GM10847 (cell line): ENCODE measurements around the gene NOD2.
A peak's percentile ranks its signal among the peaks of the same experiment; 100 is the strongest.

Experiments
- POLR2A ChIP-seq: IDR thresholded peaks from 2 replicates; pipeline ENCODE4 v1.6.1; 2011; ENCODE audit not compliant: insufficient read length; ENCODE audit errors: extremely low read depth

The NOD2 gene

GRCh38 chr16:50731989-50732832, 38.8 kb downstream of the NOD2 start:
- TF ChIP-seq POLR2A = no peak

- no peak for TF ChIP-seq POLR2A
These were observed 40.1 kb downstream of the NOD2 start for GRCh38 chr16:50733468-50733867.

GRCh38 chr16:50735629-50736122, 42.3 kb downstream of the NOD2 start:
- TF ChIP-seq POLR2A = no peak

GRCh38 chr16:50736448-50736847, 43.0 kb downstream of the NOD2 start:
- TF ChIP-seq POLR2A = no peak

DNA sequence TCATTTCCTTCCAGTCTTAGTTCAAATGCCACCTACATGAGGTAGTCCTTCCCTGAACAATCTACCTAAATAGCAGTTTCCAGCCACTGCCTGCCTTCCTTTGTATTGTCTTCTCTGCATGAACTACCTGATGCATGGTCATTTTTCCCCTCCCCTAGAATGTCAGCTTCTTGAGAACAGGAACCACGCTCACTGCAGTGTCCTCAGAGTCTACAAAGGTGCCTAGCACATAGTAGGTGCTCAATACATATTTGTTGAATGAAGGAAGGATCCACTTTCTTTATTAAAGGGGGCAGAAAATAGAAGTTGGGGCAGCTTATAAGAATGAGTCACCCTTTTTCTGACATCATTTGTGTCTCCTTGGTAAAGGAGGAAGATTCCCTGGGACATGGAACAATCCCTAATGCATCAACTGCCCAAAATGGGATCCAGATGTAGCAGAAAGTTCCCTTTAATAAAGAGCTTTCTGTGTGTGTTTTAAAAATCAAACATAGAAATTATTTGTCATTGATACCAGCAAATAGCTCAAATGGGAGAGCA, 44.1 kb downstream of the NOD2 start:
- TF ChIP-seq POLR2A = no peak

GRCh38 chr16:50739031-50739430, 45.6 kb downstream of the NOD2 start:
- TF ChIP-seq POLR2A = no peak

DNA sequence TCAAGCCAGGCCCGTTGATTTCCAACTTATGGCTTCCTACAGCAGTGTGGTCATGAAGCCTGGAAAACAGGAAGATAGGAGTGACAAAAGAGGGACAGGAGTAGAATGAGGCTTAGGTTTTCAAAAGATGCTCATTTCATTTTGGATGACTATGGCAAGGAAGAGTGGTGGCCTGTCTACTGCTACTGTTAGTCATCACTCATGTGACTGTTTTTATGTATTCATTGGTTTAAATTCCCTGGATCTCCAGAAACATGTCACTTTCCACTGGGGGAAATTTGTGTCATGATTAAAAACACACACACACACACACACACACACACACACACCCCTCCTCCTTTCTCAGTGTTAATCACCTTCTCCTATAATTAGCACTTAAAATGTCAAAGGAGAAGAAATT, 47.3 kb downstream of the NOD2 start:
- TF ChIP-seq POLR2A = no peak

- TF ChIP-seq POLR2A = no peak
These were observed 47.9 kb downstream of the NOD2 start for GRCh38 chr16:50741225-50741780.

GRCh38 chr16:50741781-50742575, 48.6 kb downstream of the NOD2 start, which contains the start of gene CYLD:
Gene CYLD (plus strand): TSS chr16:50742086. CDS start chr16:50749699, 7,613 bp downstream.
- peak; percentile 25 for TF ChIP-seq POLR2A

DNA sequence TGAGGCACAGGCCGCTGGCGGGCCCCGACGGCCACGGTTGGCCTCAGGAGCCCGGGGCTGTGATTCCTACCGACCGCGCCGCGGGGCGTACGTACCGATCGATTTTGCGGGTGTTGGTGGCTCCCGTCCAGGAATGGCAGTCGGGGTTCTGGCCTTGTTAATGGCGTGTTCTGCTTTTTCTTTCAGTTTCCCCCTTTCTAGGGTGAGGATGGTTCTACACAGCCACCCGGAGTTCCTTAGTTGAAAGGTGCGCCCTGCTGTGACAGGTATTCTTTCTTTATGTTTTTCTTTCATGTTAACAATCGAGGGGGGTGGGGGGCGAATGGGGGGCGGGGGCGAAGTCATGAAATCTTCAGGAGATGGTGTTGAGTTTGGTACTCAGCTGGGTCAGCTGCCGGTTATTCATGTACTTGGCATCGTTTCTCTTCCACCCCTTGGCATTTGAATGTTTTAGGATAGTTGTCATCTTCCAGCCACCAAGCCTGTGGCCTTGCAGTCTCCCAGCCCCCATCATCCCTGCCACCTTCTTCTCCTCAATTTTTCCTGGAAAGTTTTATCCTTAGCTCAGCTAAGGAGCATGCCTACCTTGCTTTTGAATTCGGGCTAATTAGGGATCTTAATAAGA, 49.3 kb downstream of the NOD2 start:
- no peak for TF ChIP-seq POLR2A

DNA sequence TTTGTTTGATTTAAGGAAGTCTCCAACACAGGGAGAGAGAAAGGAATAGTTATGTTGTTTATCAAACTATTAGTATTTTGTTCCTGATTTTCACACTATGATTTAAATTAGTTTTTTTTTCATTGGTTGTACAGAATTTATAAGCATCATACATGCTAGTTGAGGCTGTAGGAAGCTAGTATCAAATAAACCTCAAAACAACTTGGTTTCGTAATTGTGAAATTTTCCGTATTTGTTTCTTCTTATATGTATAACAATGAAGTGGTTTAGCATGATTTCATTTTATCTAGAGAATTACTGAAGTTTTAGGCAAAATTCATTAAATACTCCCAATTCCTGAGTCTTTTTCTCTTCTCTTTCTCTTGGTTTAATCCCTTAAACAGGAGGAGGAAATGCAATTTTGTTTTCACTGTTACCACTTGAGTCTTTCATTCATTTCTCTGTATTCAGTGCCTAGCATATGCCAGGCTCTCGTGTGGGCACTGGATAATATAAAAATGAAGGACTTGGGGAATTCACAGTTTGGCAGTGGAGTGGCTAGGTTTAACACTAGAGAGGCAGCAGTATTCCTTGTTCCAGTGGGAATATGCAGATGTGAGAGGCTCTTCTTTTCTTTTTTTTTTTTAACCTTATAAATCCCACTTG, 50.3 kb downstream of the NOD2 start:
- TF ChIP-seq POLR2A = no peak

DNA sequence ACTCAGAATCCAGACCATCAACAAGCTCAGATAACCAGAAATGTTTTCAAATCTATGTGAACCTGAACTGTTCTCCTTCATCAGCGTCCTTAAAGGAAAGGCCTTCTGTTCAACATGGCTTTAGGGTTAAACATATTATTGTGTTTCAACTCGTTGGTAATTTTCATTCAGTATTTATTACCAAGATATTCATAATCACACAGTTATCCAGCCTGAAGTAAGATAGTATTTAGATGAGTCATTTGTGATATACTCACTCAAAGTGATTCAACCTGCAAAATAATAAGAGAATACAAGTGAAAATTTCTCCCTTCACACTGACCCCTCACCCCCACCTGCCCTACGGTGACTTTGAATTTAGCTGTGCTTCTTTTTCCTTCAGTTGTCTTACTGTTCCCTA, 51.5 kb downstream of the NOD2 start:
- TF ChIP-seq POLR2A = no peak

- no peak for TF ChIP-seq POLR2A
These were observed 52.5 kb downstream of the NOD2 start for GRCh38 chr16:50745940-50746339.

DNA sequence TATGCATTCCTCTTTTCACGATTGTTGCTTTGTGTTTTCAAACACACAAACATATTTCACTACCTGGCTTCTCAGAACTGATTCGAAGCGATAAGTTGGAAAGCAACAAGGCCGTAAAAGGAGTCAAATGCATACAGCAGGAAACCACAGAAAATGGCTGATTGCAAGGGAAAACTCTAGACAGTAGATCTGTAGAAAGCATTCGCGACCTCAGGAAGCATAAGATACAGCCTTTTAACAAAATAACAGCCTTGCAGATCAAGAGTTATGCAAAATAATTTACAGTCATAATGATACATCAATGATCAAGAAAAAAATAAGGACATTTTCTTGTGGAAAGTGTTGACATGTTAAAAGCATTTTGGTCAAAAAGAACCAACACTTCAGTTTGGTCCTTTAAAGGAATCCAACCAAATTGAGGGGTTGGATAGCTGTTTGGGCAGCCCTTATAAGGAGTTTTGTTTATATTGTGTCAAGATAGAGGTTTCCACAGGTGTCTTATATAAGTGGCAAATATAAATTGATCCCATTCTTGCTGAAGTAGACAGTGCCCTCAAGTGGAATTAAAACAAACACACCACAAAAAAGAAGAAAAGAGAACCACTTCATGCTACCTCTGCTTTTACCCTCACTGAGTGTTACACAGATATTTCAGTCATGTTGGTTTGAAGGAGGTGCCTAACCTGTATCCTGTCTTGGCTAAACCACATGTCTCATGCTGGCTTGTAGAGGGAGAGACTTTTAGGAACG, 54.0 kb downstream of the NOD2 start:
- no peak for TF ChIP-seq POLR2A
